ENCODE measurements around the gene ELOA2.
"Not testable (repeated sequence)": the region's sequence is repeated elsewhere in the genome, so short reads cannot be mapped to it uniquely, and the experiment has no call there.

The ELOA2 gene

GRCh38 chr18:47019870-47020269 is 15.6 kb downstream of the ELOA2 start:
- not testable (repeated sequence) for DNase-seq

Data from NCI-H2171 (cell line).